Testis (tissue), 3 donors: ENCODE results near the gene SRXN1. TPM values are rescaled to one million over a fixed set of nuclear protein-coding genes. Genes with fewer than 3 reads are reported as not detected.

Experiments
- DNase-seq: peaks from one replicate; pipeline ENCODE4 v3.0.0-alpha.2; 2019
- H3K27ac ChIP-seq, 2 donors: fragments of 200-600 bp; sonication (generic); one replicate each; pipeline ENCODE4 v1.5.1; 2019
- H3K27me3 ChIP-seq: fragments of 200-600 bp; sonication (generic); one replicate; pipeline ENCODE4 v1.5.1; 2019
- H3K36me3 ChIP-seq: fragments of 200-600 bp; sonication (generic); one replicate; pipeline ENCODE4 v1.5.1; 2017; ENCODE audit warnings: low read depth; ENCODE audit errors: missing control alignments
- H3K4me1 ChIP-seq: fragments of 200-600 bp; sonication (generic); one replicate; pipeline ENCODE4 v1.5.1; 2019
- H3K4me3 ChIP-seq, 2 donors: fragments of 200-600 bp; sonication (generic); one replicate each; pipeline ENCODE4 v1.5.1; 2017 to 2019
- H3K9me3 ChIP-seq: fragments of 200-600 bp; sonication (generic); one replicate; pipeline ENCODE4 v1.5.1; 2017
- CTCF ChIP-seq, 3 experiments: fragments of 450-650 bp in 2 of 3; fragments of 200-600 bp in 1 of 3; sonication (generic) in 1 of 3; IDR thresholded peaks; one replicate each; pipeline ENCODE4 v1.5.1; 2016 to 2019; ENCODE audit warnings: antibody characterized with exemption in 3 of 3, mild to moderate bottlenecking in 2 of 3, moderate library complexity in 1 of 3
- POLR2A ChIP-seq: fragments of 450-650 bp; IDR thresholded peaks from one replicate; pipeline ENCODE4 v1.6.1; 2017; ENCODE audit warnings: antibody characterized with exemption, mild to moderate bottlenecking, moderate library complexity
- WGBS, 2 donors: methylation state at CpG; one replicate each; pipeline ENCODE4 v1.1.5; 2018; 5-methylcytosine and 5-hydroxymethylcytosine counted together
- intact Hi-C: fragments of 100-400 bp; cut with DNase I; formaldehyde crosslinking; loops from one replicate; pipeline ENCODE4 v1.15.1; 2023; ENCODE audit warnings: low total_unique reads
- polyA plus RNA-seq: library from polyadenylated mRNA; stranded (reverse); fragments of 350-450 nt; fragmentation: Illumina TruSeq; extraction: RNeasy Lipid Tissue Mini Kit (QIAGEN cat#74804); gene quantifications from one replicate; pipeline ENCODE4 v1.2.3, GENCODE V29; 2014; ENCODE audit warnings: low read depth, low replicate concordance; ENCODE audit not compliant: insufficient read depth
- total RNA-seq, 2 donors: library from RNA; depleted of rRNA; stranded (reverse); fragments of >200 nt; gene quantifications; one replicate each; pipeline ENCODE4 v1.2.3, GENCODE V29; 2016

The SRXN1 gene
- total and polyA plus RNA-seq, 3 donors from 2014 or later, result 20.6 to 29.8 (median 26.9) TPM

GRCh38 chr20:658731-659291 lies 5.8 kb upstream of the SRXN1 start:
- H3K4me1 ChIP-seq, result peaks cover 6% of the 10 kb centered on the region
- no peaks in the 10 kb centered on the region for H3K27me3 ChIP-seq
- intact Hi-C loops, result no loop called here
- no peak overlapping the region for H3K4me3 ChIP-seq
- no peaks in the 10 kb centered on the region for H3K9me3 ChIP-seq
- TF ChIP-seq CTCF (IDR thresholded peaks at IDR 0.05) (no peak), POLR2A (no peak)
- no peak overlapping the region for H3K27ac ChIP-seq
- DNase-seq, result no peak
- WGBS, 2 donors, result 45 to 59% methylated on average over 5 of the region's 5 CpGs
- no peaks in the 10 kb centered on the region for H3K36me3 ChIP-seq

- Histone ChIP-seq H3K9me3 (no peaks in the 10 kb centered on the region), H3K4me1 (peaks cover 8% of the 10 kb centered on the region), H3K27ac (no peak overlapping the region), H3K27me3 (no peaks in the 10 kb centered on the region), H3K36me3 (no peaks in the 10 kb centered on the region), H3K4me3 (no peak overlapping the region)
- TF ChIP-seq CTCF (IDR thresholded peaks at IDR 0.05), result no peak
- no peak for TF ChIP-seq POLR2A
- DNase-seq, result no peak
- intact Hi-C loops, result no loop called here
- WGBS, 2 donors, result 50 to 55% methylated on average over 1 to 2 of the region's 2 CpGs
These were observed 5.2 kb upstream of the SRXN1 start for GRCh38 chr20:658202-658601.

- Histone ChIP-seq H3K27ac (no peak overlapping the region), H3K4me3 (no peak overlapping the region), H3K4me1 (peaks cover 14% of the 10 kb centered on the region), H3K27me3 (no peaks in the 10 kb centered on the region), H3K36me3 (no peaks in the 10 kb centered on the region), H3K9me3 (no peaks in the 10 kb centered on the region)
- no peak for DNase-seq
- intact Hi-C loops, result no loop called here
- WGBS, 2 donors, result 82 to 83% methylated on average over 11 of the region's 11 CpGs
- no peak for TF ChIP-seq POLR2A
- no peak for TF ChIP-seq CTCF (IDR thresholded peaks at IDR 0.05)
These were observed 3.0 kb upstream of the SRXN1 start for GRCh38 chr20:655726-656624.

GRCh38 chr20:654417-654750 lies 1.4 kb upstream of the SRXN1 start:
- Histone ChIP-seq H3K4me1 (peaks cover 14% of the 10 kb centered on the region), H3K4me3 (no peak overlapping the region), H3K36me3 (no peaks in the 10 kb centered on the region), H3K27ac (no peak overlapping the region), H3K9me3 (no peaks in the 10 kb centered on the region), H3K27me3 (no peaks in the 10 kb centered on the region)
- 62 to 72% methylated on average over 3 of the region's 3 CpGs for WGBS, 2 donors
- TF ChIP-seq CTCF (IDR thresholded peaks at IDR 0.05) (no peak), POLR2A (no peak)
- DNase-seq, result no peak
- intact Hi-C loops, result no loop called here
